K562 (cell line): Measurements from ENCODE around the gene APC. TPM values are rescaled to one million over a fixed set of nuclear protein-coding genes. Genes with fewer than 3 reads are reported as not detected.

Experiments
- ATAC-seq: fragments of 200-7000 bp; cut with Tn5 transposase; 3 replicates; pipeline ENCODE4 v1.9.1; 2020; ENCODE audit warnings: moderate library complexity
- BruUV-seq: library from RNA; stranded (reverse); fragments of 400-500 nt; replicated peaks from 2 replicates; lab custom pipeline; 2021; lab: Mats Ljungman, UMichigan
- CTCF ChIA-PET: fragments of 300-600 bp; formaldehyde crosslinking; extraction: SDS; loops from one replicate; lab custom pipeline; 2021; ENCODE audit warnings: low intra/inter-chr PET ratio; lab: Yijun Ruan, JAX
- POLR2A ChIA-PET: fragments of 300-600, 350-650 bp; sonication (Branson Sonifier 250); formaldehyde crosslinking; extraction: SDS; loops from one replicate; lab custom pipeline; 2021; ENCODE audit warnings: antibody characterized with exemption, inconsistent platforms; lab: Yijun Ruan, JAX
- DNase-seq, 4 experiments: peaks; one replicate each; pipeline versions ENCODE4 v3.0.0 to v3.0.0-alpha.2; 2011 to 2018; ENCODE audit warnings: low spot score in 3 of 4, mixed read lengths in 3 of 4; ENCODE audit errors: extremely low read depth in 1 of 4
- FAIRE-seq: peaks from 2 replicates; lab custom pipeline; 2011; peaks lifted over from hg19 to GRCh38; lab: Jason Lieb, UNC
- H2AFZ ChIP-seq: 2 replicates; pipeline ENCODE4 v1.6.0; 2011; ENCODE audit warnings: low read depth, low read length, control low read depth, inconsistent platforms
- H3K27ac ChIP-seq: fragments of 200-600 bp; 3 replicates; pipeline ENCODE4 v1.8.0; 2011; ENCODE audit warnings: low read depth, mild to moderate bottlenecking, control low read depth, inconsistent platforms, low read length, moderate library complexity, mixed read lengths; ENCODE audit errors: extremely low read depth
- H3K27me3 ChIP-seq, 2 experiments: fragments of 300-600 bp in 1 of 2; 2 replicates in 1 of 2; 3 replicates in 1 of 2; pipeline versions ENCODE4 v1.6.0 to v1.8.0; 2011; ENCODE audit warnings: inconsistent platforms in 2 of 2, low read length in 2 of 2, mild to moderate bottlenecking in 1 of 2, mixed read lengths in 1 of 2, moderate library complexity in 1 of 2; ENCODE audit not compliant: control insufficient read depth in 2 of 2, insufficient read depth in 2 of 2
- H3K36me3 ChIP-seq: fragments of 300-600 bp; 3 replicates; pipeline ENCODE4 v1.8.0; 2011; ENCODE audit warnings: mild to moderate bottlenecking, low read length, inconsistent platforms; ENCODE audit not compliant: control insufficient read depth, insufficient read depth
- H3K4me1 ChIP-seq, 2 experiments: fragments of 200-600 bp in 1 of 2; replicated peaks in 1 of 2; 2 replicates in 1 of 2; 3 replicates in 1 of 2; pipeline versions ENCODE4 v1.5.1 to v1.8.0; 2011; ENCODE audit warnings: inconsistent platforms in 2 of 2, low read length in 2 of 2, mild to moderate bottlenecking in 1 of 2, mixed read lengths in 1 of 2, moderate library complexity in 1 of 2; ENCODE audit not compliant: control insufficient read depth in 2 of 2, insufficient read depth in 2 of 2
- H3K4me2 ChIP-seq: 2 replicates; pipeline ENCODE4 v1.6.1; 2011; ENCODE audit warnings: low read length, control low read depth, inconsistent platforms, mixed read lengths; ENCODE audit not compliant: insufficient read depth
- H3K4me3 ChIP-seq: fragments of 200-600 bp; sonication (generic), shearing (Covaris generic); 2 replicates; pipeline ENCODE4 v1.5.1; 2016; ENCODE audit warnings: control low read depth, inconsistent platforms
- H3K79me2 ChIP-seq: fragments of 200-600 bp; 3 replicates; pipeline ENCODE4 v1.8.0; 2011; ENCODE audit warnings: low read length, inconsistent platforms; ENCODE audit not compliant: control insufficient read depth, insufficient read depth
- H3K9ac ChIP-seq, 2 experiments: 2 replicates each; pipeline versions ENCODE4 v1.6.0 to v1.6.1; 2011; ENCODE audit warnings: low read depth in 2 of 2, low read length in 2 of 2, control low read depth in 1 of 2, inconsistent platforms in 1 of 2, mild to moderate bottlenecking in 1 of 2, mixed read lengths in 1 of 2; ENCODE audit not compliant: insufficient read depth in 1 of 2
- H3K9me1 ChIP-seq: one replicate; pipeline ENCODE4 v1.6.0; 2011; ENCODE audit warnings: inconsistent platforms, mild to moderate bottlenecking, low read length, moderate library complexity; ENCODE audit not compliant: control insufficient read depth, insufficient read depth
- H3K9me3 ChIP-seq: replicated peaks from 2 replicates; pipeline ENCODE4 v1.5.1; 2011; ENCODE audit warnings: low read depth, low read length, inconsistent platforms; ENCODE audit not compliant: control insufficient read depth, insufficient read depth
- H4K20me1 ChIP-seq: replicated peaks from 2 replicates; pipeline ENCODE4 v1.6.1; 2011; ENCODE audit warnings: low read length, inconsistent platforms, mixed read lengths; ENCODE audit not compliant: control insufficient read depth, insufficient read depth
- BHLHE40 ChIP-seq: IDR thresholded peaks from 2 replicates; pipeline ENCODE4 v1.6.1; 2011; ENCODE audit warnings: low read length, improper control_type of control experiment
- HLTF ChIP-seq: fragments of 450-650 bp; IDR thresholded peaks from 2 replicates; pipeline ENCODE4 v1.6.1; 2016
- KDM2B ChIP-seq: fragments of 250-450 bp; sonication (Bioruptor Pico); IDR thresholded peaks from 2 replicates; pipeline ENCODE4 v1.8.0; 2021; ENCODE audit warnings: mild to moderate bottlenecking, moderate library complexity
- MITF ChIP-seq: IDR thresholded peaks from 2 replicates; pipeline ENCODE4 v1.6.1; 2014; ENCODE audit warnings: antibody characterized with exemption
- SMARCA4 ChIP-seq: fragments of 450-650 bp; IDR thresholded peaks from 2 replicates; pipeline ENCODE4 v1.6.1; 2016
- TBL1XR1 ChIP-seq, 2 experiments: IDR thresholded peaks; 2 replicates each; pipeline ENCODE4 v1.6.1; 2012; ENCODE audit warnings: improper control_type of control experiment in 2 of 2, low read length in 2 of 2, mild to moderate bottlenecking in 1 of 2
- ZMIZ1 ChIP-seq, 2 experiments: fragments of 150-350 bp in 1 of 2; IDR thresholded peaks; 2 replicates each; pipeline ENCODE4 v1.6.1; 2012 to 2016; ENCODE audit warnings: low read depth in 2 of 2, low read length in 2 of 2, mild to moderate bottlenecking in 1 of 2, moderate library complexity in 1 of 2
- ZNF384 ChIP-seq: IDR thresholded peaks from 2 replicates; pipeline ENCODE4 v1.6.1; 2012; ENCODE audit warnings: low read depth, low read length, improper control_type of control experiment
- ZNF780A ChIP-seq: fragments of 250-450 bp; sonication (Bioruptor Pico); IDR thresholded peaks from 2 replicates; pipeline ENCODE4 v1.5.0; 2021; ENCODE audit warnings: mild to moderate bottlenecking
- ZNF785 ChIP-seq: fragments of 250-450 bp; sonication (Bioruptor Pico); IDR thresholded peaks from 2 replicates; pipeline ENCODE4 v1.4.0; 2020; ENCODE audit warnings: mild to moderate bottlenecking
- WGBS: fragments of 100-300 bp; shearing (Covaris generic); methylation state at CpG from one replicate; pipeline ENCODE4 v1.1.6; 2016; ENCODE audit warnings: low coverage, mixed read lengths; ENCODE audit not compliant: insufficient coverage; ENCODE audit errors: missing lambda C conversion rate; 5-methylcytosine and 5-hydroxymethylcytosine counted together
- in situ Hi-C: fragments of 300-500 bp; cut with MboI; formaldehyde crosslinking; loops from 4 replicates; pipeline ENCODE4 v1.15.0; 2018; ENCODE audit warnings: inconsistent platforms, mixed read lengths
- intact Hi-C: fragments of 100-400 bp; cut with micrococcal nuclease; formaldehyde crosslinking; loops from 2 replicates; pipeline ENCODE4 v1.14.2; 2022
- polyA plus RNA-seq, 8 experiments: library from polyadenylated mRNA; depleted of rRNA in 4 of 8; stranded (reverse) in 5 of 8; unstranded in 3 of 8; fragments of >200 nt; fragmentation: Nextera tagmentation in 2 of 8; fragmentation: Illumina TruSeq in 1 of 8; extraction: Ambion mirVana in 2 of 8; extraction: Trizol in 1 of 8; gene quantifications; 2 replicates each; pipeline versions ENCODE4 v1.2.1 to v1.2.3, GENCODE V29; 2011 to 2014; ENCODE audit warnings: inconsistent platforms in 1 of 8, missing spikeins in 1 of 8
- total RNA-seq, 7 experiments: library from RNA; depleted of rRNA in 6 of 7; stranded (reverse); fragments of >200 nt in 6 of 7; fragmentation: Illumina TruSeq in 2 of 7; extraction: Trizol in 2 of 7; gene quantifications; 2 replicates each; pipeline versions ENCODE4 v1.2.1 to v1.2.3, GENCODE V29; 2011 to 2021; ENCODE audit warnings: low replicate concordance in 1 of 7
- TF ChIP-seq, protein P1 (sequence below): fragments of 450-650 bp; IDR thresholded peaks from 2 replicates; pipeline ENCODE4 v1.6.1; 2016
- TF ChIP-seq, protein P2 (sequence below), 3 experiments: IDR thresholded peaks in 2 of 3; conservative IDR thresholded peaks in 1 of 3; 2 replicates each; pipeline ENCODE4 v1.5.1; 2011 to 2012; ENCODE audit warnings: low read length in 3 of 3, mild to moderate bottlenecking in 3 of 3, control low read depth in 2 of 3, improper control_type of control experiment in 1 of 3, inconsistent platforms in 1 of 3, low read depth in 1 of 3, mixed read lengths in 1 of 3, moderate library complexity in 1 of 3; ENCODE audit not compliant: insufficient read depth in 2 of 3

APC gene
- total and polyA plus RNA-seq, 9 of the 15 experiments (the other 6 are each of a cell fraction or from before 2014, with no cell fraction given), result 5.7 to 29.5 (median 15.4) TPM

DNA sequence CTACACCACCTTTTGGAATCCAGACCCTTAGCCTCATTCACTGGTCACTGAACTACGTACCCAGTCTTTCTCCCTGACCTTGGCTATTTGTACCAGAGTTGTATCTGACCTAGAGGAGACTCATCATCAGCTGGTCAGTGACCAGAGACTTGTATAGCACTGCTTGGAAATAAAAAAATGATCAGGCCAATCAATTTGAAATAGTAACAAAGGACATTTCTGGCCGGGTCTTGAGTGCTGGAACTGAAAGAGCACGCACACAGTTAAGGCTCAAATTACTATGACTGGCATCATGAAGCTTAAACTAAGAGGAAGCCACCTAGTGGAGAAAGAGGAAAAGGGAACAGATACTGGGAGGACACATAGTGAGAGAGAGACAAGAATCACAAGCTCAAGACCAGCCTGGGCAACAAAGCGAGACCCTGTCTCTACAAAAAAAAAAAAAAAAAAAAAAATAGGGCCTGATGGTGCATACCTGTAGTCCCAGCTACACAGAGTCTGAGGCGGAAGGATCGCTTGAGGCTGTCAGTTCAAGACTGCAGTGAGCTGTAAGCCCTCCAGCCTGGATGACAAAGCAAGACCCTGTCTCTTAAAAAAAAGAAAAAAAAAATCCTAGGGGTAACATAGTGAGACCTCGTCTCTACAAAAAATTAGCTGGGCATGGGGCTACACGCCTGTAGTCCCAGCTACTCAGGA is 110.6 kb downstream of the APC start (continued):
- TF ChIP-seq ZNF384, result 0 out of 2 replicates have a peak, but pooled peaks have one; percentile 13
- no peak for TF ChIP-seq HLTF
- TF ChIP-seq ZNF780A, result no peak
- TF ChIP-seq, protein P1, sequence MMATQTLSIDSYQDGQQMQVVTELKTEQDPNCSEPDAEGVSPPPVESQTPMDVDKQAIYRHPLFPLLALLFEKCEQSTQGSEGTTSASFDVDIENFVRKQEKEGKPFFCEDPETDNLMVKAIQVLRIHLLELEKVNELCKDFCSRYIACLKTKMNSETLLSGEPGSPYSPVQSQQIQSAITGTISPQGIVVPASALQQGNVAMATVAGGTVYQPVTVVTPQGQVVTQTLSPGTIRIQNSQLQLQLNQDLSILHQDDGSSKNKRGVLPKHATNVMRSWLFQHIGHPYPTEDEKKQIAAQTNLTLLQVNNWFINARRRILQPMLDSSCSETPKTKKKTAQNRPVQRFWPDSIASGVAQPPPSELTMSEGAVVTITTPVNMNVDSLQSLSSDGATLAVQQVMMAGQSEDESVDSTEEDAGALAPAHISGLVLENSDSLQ, result peak; percentile 70
- TF ChIP-seq BHLHE40, result no peak
- no peak for TF ChIP-seq MITF
- TF ChIP-seq ZNF785 (CRISPR knock-in tag), result no peak
- TF ChIP-seq KDM2B (CRISPR knock-in tag), result no peak

GRCh38 chr5:112849912-112850311 is 112.2 kb downstream of the APC start:
- WGBS, result 50% methylated on average over 2 of the region's 2 CpGs
- BruUV-seq, result no TSS peak
- in situ Hi-C loops (no loop called here), intact Hi-C loops (loop anchor here (5.0 kb wide), 2 partner anchors 93 to 298 kb away; no protein-coding TSS in a partner anchor)
- H2AFZ ChIP-seq, result no peak overlapping the region
- no peak for FAIRE-seq
- no peak overlapping the region for H3K27ac ChIP-seq
- peaks cover 0 to 4% of the 10 kb centered on the region in 2 experiments; a peak in 1 of 5 replicates for H3K4me1 ChIP-seq
- no peak overlapping the region for H3K4me3 ChIP-seq
- H3K79me2 ChIP-seq, result no peaks in the 10 kb centered on the region
- H3K9me1 ChIP-seq, result no peaks in the 10 kb centered on the region
- H4K20me1 ChIP-seq, result no peaks in the 10 kb centered on the region
- no peak overlapping the region for H3K4me2 ChIP-seq
- no peaks in the 10 kb centered on the region; the same call in 1 of the 2 replicates for H3K9me3 ChIP-seq
- no peaks in the 10 kb centered on the region for H3K36me3 ChIP-seq
- ChIA-PET CTCF (no interaction called here), POLR2A (no interaction called here)
- DNase-seq, result no peak
- H3K9ac ChIP-seq, result no peak overlapping the region
- ATAC-seq, result no peak
- H3K27me3 ChIP-seq, result no peaks in the 10 kb centered on the region
- no peak for TF ChIP-seq ZMIZ1 (IDR thresholded peaks at IDR 0.05; ENCODE audit: low read depth in 2 of 2, low read length in 2 of 2)
- TF ChIP-seq TBL1XR1 (IDR thresholded peaks at IDR 0.05; ENCODE audit: low read length in 2 of 2), result no peak
- TF ChIP-seq, protein P2, sequence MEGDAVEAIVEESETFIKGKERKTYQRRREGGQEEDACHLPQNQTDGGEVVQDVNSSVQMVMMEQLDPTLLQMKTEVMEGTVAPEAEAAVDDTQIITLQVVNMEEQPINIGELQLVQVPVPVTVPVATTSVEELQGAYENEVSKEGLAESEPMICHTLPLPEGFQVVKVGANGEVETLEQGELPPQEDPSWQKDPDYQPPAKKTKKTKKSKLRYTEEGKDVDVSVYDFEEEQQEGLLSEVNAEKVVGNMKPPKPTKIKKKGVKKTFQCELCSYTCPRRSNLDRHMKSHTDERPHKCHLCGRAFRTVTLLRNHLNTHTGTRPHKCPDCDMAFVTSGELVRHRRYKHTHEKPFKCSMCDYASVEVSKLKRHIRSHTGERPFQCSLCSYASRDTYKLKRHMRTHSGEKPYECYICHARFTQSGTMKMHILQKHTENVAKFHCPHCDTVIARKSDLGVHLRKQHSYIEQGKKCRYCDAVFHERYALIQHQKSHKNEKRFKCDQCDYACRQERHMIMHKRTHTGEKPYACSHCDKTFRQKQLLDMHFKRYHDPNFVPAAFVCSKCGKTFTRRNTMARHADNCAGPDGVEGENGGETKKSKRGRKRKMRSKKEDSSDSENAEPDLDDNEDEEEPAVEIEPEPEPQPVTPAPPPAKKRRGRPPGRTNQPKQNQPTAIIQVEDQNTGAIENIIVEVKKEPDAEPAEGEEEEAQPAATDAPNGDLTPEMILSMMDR (IDR thresholded peaks at IDR 0.05 in 2 of 3, conservative IDR thresholded peaks at IDR 0.05 in 1 of 3; ENCODE audit: insufficient read depth in 2 of 3, low read depth in 1 of 3, low read length in 3 of 3), result no peak
- TF ChIP-seq SMARCA4, result no peak
